SU-DHL-6 (cell line): ENCODE results near the gene NMB.
A peak's percentile ranks its signal among the peaks of the same experiment; 100 is the strongest.

Experiments used
- H2AFZ ChIP-seq: fragments of 200-600 bp; sonication (generic); 2 replicates; pipeline ENCODE4 v1.6.1; 2014; ENCODE audit warnings: low read depth, mild to moderate bottlenecking, moderate library complexity, mixed read lengths, antibody characterized with exemption, low read length; ENCODE audit not compliant: severe bottlenecking
- H3F3A ChIP-seq: fragments of 200-600 bp; shearing (Covaris generic); 2 replicates; pipeline ENCODE4 v1.6.0; 2016; ENCODE audit warnings: antibody characterized with exemption, mild to moderate bottlenecking; ENCODE audit not compliant: insufficient read depth
- H3K27ac ChIP-seq: fragments of 200-600 bp; sonication (generic); 2 replicates; pipeline ENCODE4 v1.5.1; 2016; ENCODE audit warnings: low read depth, mild to moderate bottlenecking, low read length, moderate library complexity, mixed read lengths
- H3K27me3 ChIP-seq: fragments of 200-600 bp; sonication (generic), shearing (Covaris generic); 2 replicates; pipeline ENCODE4 v1.6.0; 2014; ENCODE audit warnings: mild to moderate bottlenecking, low read length
- H3K36me3 ChIP-seq: fragments of 200-600 bp; sonication (generic); 2 replicates; pipeline ENCODE4 v1.6.1; 2014; ENCODE audit warnings: mild to moderate bottlenecking, low read length, mixed read lengths
- H3K4me2 ChIP-seq: fragments of 300-600, 200-600 bp; shearing (Covaris generic), sonication (generic); 2 replicates; pipeline ENCODE4 v1.6.0; 2014; ENCODE audit warnings: low read length, low read depth, mild to moderate bottlenecking; ENCODE audit not compliant: poor library complexity, severe bottlenecking
- H3K4me3 ChIP-seq: fragments of 200-600 bp; sonication (generic); 2 replicates; pipeline ENCODE4 v1.5.1; 2014; ENCODE audit warnings: antibody characterized with exemption, low read length, mild to moderate bottlenecking, mixed read lengths; ENCODE audit not compliant: insufficient read depth, poor library complexity, severe bottlenecking
- H3K79me2 ChIP-seq: fragments of 200-600 bp; sonication (generic); 2 replicates; pipeline ENCODE4 v1.6.1; 2014; ENCODE audit warnings: mild to moderate bottlenecking, low read length, moderate library complexity; ENCODE audit not compliant: insufficient read depth
- H3K9ac ChIP-seq: fragments of 200-600 bp; sonication (generic); 2 replicates; pipeline ENCODE4 v1.7.0; 2014; ENCODE audit warnings: mild to moderate bottlenecking, low read length
- H3K9me2 ChIP-seq: fragments of 200-600 bp; sonication (generic); replicated peaks from 2 replicates; pipeline ENCODE4 v1.6.1; 2014; ENCODE audit warnings: low read length; ENCODE audit not compliant: insufficient read depth
- H3K9me3 ChIP-seq: fragments of 200-600 bp; sonication (generic); 2 replicates; pipeline ENCODE4 v1.6.1; 2014; ENCODE audit warnings: low read length, mixed read lengths; ENCODE audit not compliant: insufficient read depth
- H4K20me1 ChIP-seq: fragments of 200-600 bp; sonication (generic); 2 replicates; pipeline ENCODE4 v1.6.1; 2014; ENCODE audit warnings: low read depth, mild to moderate bottlenecking, antibody characterized with exemption, low read length, moderate library complexity, mixed read lengths
- EZH2phosphoT487 ChIP-seq: fragments of 200-600 bp; sonication (generic), shearing (Covaris generic); conservative IDR thresholded peaks from 2 replicates; pipeline ENCODE4 v1.6.1; 2018; ENCODE audit warnings: mild to moderate bottlenecking, antibody characterized with exemption, low read length, moderate library complexity, mixed read lengths
- TF ChIP-seq, protein P1 (sequence below): fragments of 200-600 bp; sonication (generic); IDR thresholded peaks from one replicate; pipeline ENCODE4 v1.5.1; 2017; ENCODE audit warnings: antibody characterized with exemption, mild to moderate bottlenecking, low read length, moderate library complexity; ENCODE audit not compliant: insufficient read depth, poor library complexity, severe bottlenecking

The NMB gene

DNA sequence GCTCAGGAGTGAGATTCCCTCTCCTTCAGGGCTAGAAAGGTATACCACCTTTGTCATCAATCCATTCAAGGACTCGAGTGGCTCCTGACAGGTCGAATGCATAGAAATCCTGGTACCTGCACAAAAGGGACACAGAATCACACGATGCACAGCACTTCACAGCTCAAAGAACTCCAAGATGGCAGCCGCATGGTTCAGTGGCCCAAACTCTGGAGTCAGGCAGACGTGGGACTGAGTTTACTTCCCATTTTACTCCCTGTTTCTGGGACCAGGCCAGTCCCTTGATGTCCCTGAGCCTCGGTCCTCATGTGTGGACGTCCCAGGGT is 4.5 kb downstream of the NMB start:
- H3K79me2 ChIP-seq: peaks cover 12% of the 10 kb centered on the region
- peak overlapping the region; percentile 66 for H2AFZ ChIP-seq
- peaks cover 7% of the 10 kb centered on the region for H3F3A ChIP-seq
- peak overlapping the region; percentile 86 for H3K4me3 ChIP-seq
- H3K9me3 ChIP-seq: no peaks in the 10 kb centered on the region
- H3K4me2 ChIP-seq: peak overlapping the region; percentile 64
- TF ChIP-seq EZH2phosphoT487: no peak
- TF ChIP-seq, protein P1, sequence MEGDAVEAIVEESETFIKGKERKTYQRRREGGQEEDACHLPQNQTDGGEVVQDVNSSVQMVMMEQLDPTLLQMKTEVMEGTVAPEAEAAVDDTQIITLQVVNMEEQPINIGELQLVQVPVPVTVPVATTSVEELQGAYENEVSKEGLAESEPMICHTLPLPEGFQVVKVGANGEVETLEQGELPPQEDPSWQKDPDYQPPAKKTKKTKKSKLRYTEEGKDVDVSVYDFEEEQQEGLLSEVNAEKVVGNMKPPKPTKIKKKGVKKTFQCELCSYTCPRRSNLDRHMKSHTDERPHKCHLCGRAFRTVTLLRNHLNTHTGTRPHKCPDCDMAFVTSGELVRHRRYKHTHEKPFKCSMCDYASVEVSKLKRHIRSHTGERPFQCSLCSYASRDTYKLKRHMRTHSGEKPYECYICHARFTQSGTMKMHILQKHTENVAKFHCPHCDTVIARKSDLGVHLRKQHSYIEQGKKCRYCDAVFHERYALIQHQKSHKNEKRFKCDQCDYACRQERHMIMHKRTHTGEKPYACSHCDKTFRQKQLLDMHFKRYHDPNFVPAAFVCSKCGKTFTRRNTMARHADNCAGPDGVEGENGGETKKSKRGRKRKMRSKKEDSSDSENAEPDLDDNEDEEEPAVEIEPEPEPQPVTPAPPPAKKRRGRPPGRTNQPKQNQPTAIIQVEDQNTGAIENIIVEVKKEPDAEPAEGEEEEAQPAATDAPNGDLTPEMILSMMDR: no peak
- H3K27ac ChIP-seq: peak overlapping the region; percentile 53
- H4K20me1 ChIP-seq: no peaks in the 10 kb centered on the region
- H3K36me3 ChIP-seq: peaks cover 4% of the 10 kb centered on the region; the same call in 1 of the 2 replicates
- H3K9me2 ChIP-seq: no peaks in the 10 kb centered on the region
- no peaks in the 10 kb centered on the region for H3K27me3 ChIP-seq
- H3K9ac ChIP-seq: peak overlapping the region; percentile 62

- H3K4me3 ChIP-seq: no peak overlapping the region
- no peak overlapping the region for H3K4me2 ChIP-seq
- peaks cover 4% of the 10 kb centered on the region; the same call in 1 of the 2 replicates for H3K36me3 ChIP-seq
- H3K9me2 ChIP-seq: no peaks in the 10 kb centered on the region
- H3K9me3 ChIP-seq: no peaks in the 10 kb centered on the region
- no peak overlapping the region for H3K27ac ChIP-seq
- no peaks in the 10 kb centered on the region for H4K20me1 ChIP-seq
- H3K9ac ChIP-seq: no peak overlapping the region
- H3F3A ChIP-seq: no peaks in the 10 kb centered on the region
- no peak for TF ChIP-seq EZH2phosphoT487
- TF ChIP-seq, protein P1: no peak
- H3K79me2 ChIP-seq: peaks cover 12% of the 10 kb centered on the region
- H3K27me3 ChIP-seq: no peaks in the 10 kb centered on the region
- H2AFZ ChIP-seq: no peak overlapping the region
Observed at GRCh38 chr15:84649706-84650105, 8.3 kb downstream of the NMB start.

- H3K9me3 ChIP-seq: no peaks in the 10 kb centered on the region
- H3K27ac ChIP-seq: no peak overlapping the region
- no peak overlapping the region for H3K4me2 ChIP-seq
- no peak overlapping the region for H3K4me3 ChIP-seq
- no peaks in the 10 kb centered on the region for H3F3A ChIP-seq
- no peaks in the 10 kb centered on the region for H3K27me3 ChIP-seq
- no peak overlapping the region for H3K9ac ChIP-seq
- H2AFZ ChIP-seq: no peak overlapping the region
- no peaks in the 10 kb centered on the region for H4K20me1 ChIP-seq
- TF ChIP-seq, protein P1: no peak
- peaks cover 4% of the 10 kb centered on the region; the same call in 1 of the 2 replicates for H3K36me3 ChIP-seq
- no peaks in the 10 kb centered on the region for H3K9me2 ChIP-seq
- peaks cover 11% of the 10 kb centered on the region for H3K79me2 ChIP-seq
Observed at GRCh38 chr15:84648539-84648938, 9.5 kb downstream of the NMB start.

GRCh38 chr15:84647726-84648125 is 10.3 kb downstream of the NMB start:
- no peaks in the 10 kb centered on the region for H3K9me3 ChIP-seq
- no peak overlapping the region for H2AFZ ChIP-seq
- H3K9me2 ChIP-seq: no peaks in the 10 kb centered on the region
- H3K79me2 ChIP-seq: peaks cover 3% of the 10 kb centered on the region; the same call in 1 of the 2 replicates
- H3F3A ChIP-seq: no peaks in the 10 kb centered on the region
- H3K9ac ChIP-seq: no peak overlapping the region
- no peaks in the 10 kb centered on the region for H4K20me1 ChIP-seq
- H3K27me3 ChIP-seq: no peaks in the 10 kb centered on the region
- TF ChIP-seq EZH2phosphoT487: no peak
- H3K4me2 ChIP-seq: no peak overlapping the region
- peaks cover 8% of the 10 kb centered on the region; the same call in 1 of the 2 replicates for H3K36me3 ChIP-seq
- H3K4me3 ChIP-seq: no peak overlapping the region
- no peak overlapping the region for H3K27ac ChIP-seq
